ENCODE data around the gene OR51M1.

DNA sequence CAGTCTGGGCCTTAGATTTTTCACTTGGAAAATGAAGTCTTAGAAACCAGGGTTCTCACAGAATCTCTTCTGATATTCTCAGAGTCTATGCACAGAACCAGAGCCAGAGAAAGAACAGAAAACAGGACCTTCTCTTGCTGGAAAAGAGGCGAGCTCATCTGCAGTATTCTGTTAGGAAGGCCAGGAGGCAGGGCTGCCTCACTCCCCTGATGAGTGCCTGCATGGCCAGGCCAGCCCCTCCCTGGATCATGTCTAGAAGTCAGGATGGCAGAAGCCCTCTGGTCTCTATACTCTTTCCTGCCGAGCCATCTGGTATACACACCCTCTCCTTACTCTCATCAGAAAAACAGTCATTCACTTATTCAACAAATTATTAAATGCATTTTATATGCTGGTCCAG is 723 bp downstream of the OR51M1 start:
- TF ChIP-seq, protein P1, sequence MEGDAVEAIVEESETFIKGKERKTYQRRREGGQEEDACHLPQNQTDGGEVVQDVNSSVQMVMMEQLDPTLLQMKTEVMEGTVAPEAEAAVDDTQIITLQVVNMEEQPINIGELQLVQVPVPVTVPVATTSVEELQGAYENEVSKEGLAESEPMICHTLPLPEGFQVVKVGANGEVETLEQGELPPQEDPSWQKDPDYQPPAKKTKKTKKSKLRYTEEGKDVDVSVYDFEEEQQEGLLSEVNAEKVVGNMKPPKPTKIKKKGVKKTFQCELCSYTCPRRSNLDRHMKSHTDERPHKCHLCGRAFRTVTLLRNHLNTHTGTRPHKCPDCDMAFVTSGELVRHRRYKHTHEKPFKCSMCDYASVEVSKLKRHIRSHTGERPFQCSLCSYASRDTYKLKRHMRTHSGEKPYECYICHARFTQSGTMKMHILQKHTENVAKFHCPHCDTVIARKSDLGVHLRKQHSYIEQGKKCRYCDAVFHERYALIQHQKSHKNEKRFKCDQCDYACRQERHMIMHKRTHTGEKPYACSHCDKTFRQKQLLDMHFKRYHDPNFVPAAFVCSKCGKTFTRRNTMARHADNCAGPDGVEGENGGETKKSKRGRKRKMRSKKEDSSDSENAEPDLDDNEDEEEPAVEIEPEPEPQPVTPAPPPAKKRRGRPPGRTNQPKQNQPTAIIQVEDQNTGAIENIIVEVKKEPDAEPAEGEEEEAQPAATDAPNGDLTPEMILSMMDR (IDR thresholded peaks at IDR 0.05): no peak
- no peak for TF ChIP-seq TCF7L2 (IDR thresholded peaks at IDR 0.05; ENCODE audit: low read depth, low read length)
- TF ChIP-seq POLR2AphosphoS5 (IDR thresholded peaks at IDR 0.05; ENCODE audit: low read depth, low read length): no peak
- TF ChIP-seq, protein P2, sequence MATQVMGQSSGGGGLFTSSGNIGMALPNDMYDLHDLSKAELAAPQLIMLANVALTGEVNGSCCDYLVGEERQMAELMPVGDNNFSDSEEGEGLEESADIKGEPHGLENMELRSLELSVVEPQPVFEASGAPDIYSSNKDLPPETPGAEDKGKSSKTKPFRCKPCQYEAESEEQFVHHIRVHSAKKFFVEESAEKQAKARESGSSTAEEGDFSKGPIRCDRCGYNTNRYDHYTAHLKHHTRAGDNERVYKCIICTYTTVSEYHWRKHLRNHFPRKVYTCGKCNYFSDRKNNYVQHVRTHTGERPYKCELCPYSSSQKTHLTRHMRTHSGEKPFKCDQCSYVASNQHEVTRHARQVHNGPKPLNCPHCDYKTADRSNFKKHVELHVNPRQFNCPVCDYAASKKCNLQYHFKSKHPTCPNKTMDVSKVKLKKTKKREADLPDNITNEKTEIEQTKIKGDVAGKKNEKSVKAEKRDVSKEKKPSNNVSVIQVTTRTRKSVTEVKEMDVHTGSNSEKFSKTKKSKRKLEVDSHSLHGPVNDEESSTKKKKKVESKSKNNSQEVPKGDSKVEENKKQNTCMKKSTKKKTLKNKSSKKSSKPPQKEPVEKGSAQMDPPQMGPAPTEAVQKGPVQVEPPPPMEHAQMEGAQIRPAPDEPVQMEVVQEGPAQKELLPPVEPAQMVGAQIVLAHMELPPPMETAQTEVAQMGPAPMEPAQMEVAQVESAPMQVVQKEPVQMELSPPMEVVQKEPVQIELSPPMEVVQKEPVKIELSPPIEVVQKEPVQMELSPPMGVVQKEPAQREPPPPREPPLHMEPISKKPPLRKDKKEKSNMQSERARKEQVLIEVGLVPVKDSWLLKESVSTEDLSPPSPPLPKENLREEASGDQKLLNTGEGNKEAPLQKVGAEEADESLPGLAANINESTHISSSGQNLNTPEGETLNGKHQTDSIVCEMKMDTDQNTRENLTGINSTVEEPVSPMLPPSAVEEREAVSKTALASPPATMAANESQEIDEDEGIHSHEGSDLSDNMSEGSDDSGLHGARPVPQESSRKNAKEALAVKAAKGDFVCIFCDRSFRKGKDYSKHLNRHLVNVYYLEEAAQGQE (IDR thresholded peaks at IDR 0.05; ENCODE audit: insufficient read depth in 1 of 2, low read depth in 2 of 2, low read length in 1 of 2): no peak
- no peak for TF ChIP-seq SIN3A (IDR thresholded peaks at IDR 0.05; ENCODE audit: borderline replicate concordance, insufficient read depth, low read depth, low read length)

Data from Panc1 (cell line).